GM19193 (cell line): ENCODE results near the gene RAB12.
A peak's percentile ranks its signal among the peaks of the same experiment; 100 is the strongest.

ENCODE experiments used
- POLR2A ChIP-seq: IDR thresholded peaks from 4 replicates; pipeline ENCODE4 v1.6.1; 2011; ENCODE audit not compliant: insufficient read depth, insufficient read length; ENCODE audit errors: extremely low read depth

The RAB12 gene, protein sequence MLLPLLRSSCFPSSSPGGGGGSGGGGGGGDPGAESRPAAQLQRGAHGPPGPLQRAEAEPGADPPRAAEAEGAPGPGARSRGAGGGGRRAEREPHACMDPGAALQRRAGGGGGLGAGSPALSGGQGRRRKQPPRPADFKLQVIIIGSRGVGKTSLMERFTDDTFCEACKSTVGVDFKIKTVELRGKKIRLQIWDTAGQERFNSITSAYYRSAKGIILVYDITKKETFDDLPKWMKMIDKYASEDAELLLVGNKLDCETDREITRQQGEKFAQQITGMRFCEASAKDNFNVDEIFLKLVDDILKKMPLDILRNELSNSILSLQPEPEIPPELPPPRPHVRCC

GRCh38 chr18:8608795-8609658, at the start of gene RAB12:
RAB12 (plus strand) TSS chr18:8609437; CDS start chr18:8609440, 3 bp downstream.
- TF ChIP-seq POLR2A, result peak; percentile 79

- TF ChIP-seq POLR2A, result no peak
Measured at GRCh38 chr18:8559612-8560186, 49.5 kb upstream of the RAB12 start.

DNA sequence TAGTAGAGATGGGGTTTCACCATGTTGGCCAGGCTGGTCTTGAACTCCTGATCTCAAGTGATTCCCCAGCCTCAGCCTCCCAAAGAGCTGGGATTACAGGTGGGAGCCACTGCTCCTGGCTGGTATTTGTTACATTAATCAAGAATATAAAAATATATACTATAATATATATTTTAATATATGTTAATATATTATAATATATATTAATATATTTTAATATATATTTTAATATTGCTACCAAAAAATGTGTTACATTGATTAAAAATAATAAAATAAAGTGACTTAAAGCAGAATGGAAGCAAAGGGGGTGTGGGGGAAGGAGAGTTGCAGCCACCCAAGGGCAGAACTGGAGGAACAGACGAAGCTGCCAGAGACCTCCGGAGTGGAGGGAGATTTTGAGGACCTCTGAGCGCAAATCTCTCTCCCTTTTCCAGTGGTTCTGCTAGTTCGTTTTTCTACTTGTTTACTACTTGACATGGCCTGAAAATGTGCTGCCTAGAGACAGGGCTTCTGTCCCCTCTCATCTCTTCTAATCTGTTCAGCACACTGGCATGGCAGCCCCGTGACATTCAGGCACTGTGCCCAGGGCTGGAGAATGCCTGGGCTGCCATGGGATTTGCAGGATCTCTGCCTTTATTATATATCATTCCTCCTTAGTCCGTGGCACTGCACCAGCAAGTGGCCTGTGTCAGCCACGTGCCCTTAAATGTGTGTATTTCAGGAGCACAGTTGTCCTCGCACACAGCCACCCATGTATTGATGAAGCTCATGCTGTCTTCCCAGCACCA, 47.9 kb upstream of the RAB12 start:
- no peak for TF ChIP-seq POLR2A

DNA sequence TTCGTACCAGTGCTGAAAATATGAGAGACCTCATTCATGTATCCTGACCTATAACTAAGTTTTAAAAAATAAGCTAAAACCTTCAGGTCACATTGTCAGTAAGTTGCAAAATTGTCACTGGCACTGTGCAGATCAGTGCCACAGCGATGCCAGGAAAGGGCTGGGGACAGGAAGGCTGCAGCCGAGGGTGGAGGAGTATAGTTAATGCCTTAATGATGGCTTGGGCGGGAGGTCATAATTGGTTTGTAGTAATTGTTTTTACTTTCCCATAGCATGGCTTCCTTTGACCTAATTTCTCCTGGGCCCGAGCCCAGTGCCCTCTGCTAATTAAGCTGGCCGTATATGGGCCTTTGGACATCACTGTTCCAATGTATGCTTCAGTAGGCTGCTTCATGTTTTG, 47.2 kb upstream of the RAB12 start:
- no peak for TF ChIP-seq POLR2A

DNA sequence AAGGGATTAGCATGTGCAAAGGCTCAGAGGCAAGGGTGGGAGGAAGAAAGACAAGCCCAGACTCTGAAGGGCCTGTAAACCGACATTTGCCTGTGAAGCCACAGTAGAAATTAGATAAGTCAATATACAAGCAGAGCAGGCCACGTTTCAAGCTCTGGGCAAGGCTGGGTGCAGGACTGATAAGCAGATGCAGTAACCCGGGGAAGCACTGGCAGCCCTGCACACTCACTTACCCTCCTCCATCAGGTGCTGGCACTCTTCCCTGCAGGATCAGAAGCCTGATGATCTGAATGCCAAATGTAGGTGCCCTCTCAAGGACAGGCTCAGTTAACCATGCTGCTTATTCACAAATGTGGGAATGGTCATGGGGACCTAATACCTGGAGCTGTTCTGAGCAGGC, 46.3 kb upstream of the RAB12 start:
- TF ChIP-seq POLR2A, result no peak

- TF ChIP-seq POLR2A, result no peak
Measured at GRCh38 chr18:8571399-8571798, 37.8 kb upstream of the RAB12 start.

- no peak for TF ChIP-seq POLR2A
Measured at GRCh38 chr18:8584798-8585197, 24.4 kb upstream of the RAB12 start.

DNA sequence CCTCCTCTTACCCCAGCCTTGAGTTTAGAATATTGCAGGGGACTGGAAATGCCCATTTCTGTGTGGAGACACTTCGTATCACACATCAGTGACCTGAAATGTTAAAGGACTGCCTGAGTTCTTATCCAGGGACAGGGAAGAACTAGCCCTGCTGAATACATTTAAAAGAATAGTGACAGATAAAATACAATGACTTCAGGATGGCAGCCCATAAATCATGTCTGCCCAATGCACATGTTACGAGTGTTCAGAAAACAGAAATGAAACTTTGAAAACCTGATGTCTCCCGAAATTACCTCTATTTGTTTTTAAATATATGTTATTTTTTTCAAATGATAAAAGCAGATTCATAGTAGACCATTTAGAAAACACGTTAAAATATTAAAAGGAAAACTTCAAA, 22.3 kb upstream of the RAB12 start:
- no peak for TF ChIP-seq POLR2A

DNA sequence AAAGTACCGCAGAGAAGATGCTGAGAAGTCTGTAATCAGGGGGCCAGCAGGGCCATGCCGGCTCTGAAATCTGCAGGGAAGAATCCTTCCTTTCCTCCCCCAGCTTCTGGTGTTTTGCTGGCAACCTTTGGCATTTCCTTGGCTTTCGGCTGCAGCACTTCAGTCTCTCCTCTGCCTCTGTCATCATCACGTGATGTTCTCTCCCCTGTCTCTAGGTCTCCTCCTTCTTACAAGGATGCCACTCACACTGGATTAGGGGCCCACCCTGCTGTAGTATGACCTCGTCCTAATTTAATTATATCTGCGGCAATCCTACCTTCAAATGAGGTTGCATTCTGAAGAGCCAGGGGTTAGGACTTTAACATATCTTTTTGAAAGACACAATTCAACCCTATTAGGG, 13.8 kb upstream of the RAB12 start:
- no peak for TF ChIP-seq POLR2A

DNA sequence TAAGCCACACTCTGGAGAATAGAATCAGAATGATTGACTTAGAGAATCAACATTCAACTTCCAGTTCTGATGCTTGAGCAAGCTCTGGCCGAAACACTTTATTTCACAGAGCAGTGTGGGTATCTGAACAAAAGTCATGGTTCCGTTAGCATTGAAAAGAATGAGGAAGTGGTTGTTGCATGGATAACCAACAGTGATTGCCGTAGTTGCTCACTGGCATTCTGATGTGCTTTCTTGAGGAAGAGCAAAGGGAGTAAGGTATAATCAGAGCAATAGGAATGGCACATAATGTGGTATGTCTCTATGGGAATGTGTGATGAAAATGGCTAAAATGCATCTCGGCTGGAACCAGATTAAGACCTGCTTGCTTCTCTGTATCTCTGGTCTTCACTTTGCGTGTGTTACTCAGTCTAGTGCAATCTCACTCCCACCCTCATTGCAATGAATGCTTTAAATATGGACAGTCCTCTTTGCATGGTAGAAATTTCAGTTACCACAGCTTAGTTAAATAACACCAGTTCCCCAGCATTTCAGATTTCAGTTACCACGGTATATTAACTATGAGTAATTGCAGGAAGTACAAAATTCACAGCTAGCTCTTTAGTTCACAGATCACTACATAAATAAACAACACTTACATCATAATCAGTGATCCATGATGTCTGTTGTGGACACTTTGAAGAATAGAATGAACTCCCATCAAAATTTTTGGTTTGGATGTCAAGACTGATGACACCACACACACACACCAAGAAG, 7.8 kb upstream of the RAB12 start:
- no peak for TF ChIP-seq POLR2A

DNA sequence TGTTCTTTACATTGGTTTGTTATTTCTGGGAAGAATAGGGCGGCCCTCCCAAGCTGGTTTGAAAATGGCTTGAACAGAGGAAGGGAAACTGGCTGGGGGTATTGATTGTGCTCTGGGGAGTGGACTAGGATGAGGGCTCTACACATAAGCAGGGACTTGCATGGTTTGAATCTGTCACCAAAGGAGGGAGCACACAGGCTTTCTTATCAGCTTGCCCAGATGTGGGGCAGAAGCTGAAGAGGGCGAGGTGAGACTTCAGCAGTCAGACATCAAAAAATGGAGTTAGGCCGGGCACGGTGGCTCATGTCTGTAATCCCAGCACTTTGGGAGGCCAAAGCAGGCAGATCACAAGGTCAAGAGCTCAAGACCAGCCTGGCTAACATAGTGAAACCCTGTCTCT, 7.2 kb upstream of the RAB12 start:
- TF ChIP-seq POLR2A, result no peak

GRCh38 chr18:8602557-8602956, 6.7 kb upstream of the RAB12 start:
- TF ChIP-seq POLR2A, result no peak

DNA sequence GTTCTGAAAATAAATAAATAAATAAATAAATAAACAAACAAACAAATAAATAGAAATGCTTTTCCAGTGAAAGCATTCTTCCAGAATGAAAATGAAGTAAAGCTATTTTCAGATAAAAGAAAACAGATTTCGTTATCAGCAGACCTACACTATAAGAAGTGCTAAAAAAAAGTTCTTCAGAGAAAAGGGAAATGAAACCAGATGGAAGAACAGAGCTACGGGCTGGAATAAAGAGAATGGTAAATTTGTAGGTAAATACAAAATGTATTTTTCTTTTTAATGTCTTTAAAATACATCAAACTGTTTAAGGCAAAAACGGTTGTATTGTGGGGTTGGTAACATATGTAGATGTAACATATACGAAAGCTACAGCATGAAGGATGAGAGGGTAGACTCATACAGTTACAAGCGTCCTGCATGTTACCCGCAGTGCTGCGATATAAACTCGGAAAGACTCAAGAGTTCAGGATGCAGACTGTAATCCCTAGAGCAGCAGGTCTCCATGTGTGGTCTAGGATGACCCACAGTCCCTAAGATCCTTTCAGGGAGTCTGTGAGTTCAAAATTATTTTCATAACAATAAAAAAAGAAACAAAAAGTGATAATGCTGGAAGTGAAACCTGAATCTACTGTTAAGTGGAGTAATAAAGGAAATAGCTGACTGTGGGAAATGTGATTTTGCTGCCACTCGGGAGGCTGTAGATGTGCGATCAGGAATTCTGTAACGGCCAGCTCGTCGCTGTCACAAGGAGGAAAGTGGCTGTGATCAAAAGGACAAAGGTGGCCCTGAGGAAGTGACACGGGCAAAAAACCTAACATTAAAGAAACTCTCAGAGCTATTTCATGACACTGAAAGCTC, 5.3 kb upstream of the RAB12 start:
- no peak for TF ChIP-seq POLR2A
